ENCODE measurements around the gene RAB39B.

DNA sequence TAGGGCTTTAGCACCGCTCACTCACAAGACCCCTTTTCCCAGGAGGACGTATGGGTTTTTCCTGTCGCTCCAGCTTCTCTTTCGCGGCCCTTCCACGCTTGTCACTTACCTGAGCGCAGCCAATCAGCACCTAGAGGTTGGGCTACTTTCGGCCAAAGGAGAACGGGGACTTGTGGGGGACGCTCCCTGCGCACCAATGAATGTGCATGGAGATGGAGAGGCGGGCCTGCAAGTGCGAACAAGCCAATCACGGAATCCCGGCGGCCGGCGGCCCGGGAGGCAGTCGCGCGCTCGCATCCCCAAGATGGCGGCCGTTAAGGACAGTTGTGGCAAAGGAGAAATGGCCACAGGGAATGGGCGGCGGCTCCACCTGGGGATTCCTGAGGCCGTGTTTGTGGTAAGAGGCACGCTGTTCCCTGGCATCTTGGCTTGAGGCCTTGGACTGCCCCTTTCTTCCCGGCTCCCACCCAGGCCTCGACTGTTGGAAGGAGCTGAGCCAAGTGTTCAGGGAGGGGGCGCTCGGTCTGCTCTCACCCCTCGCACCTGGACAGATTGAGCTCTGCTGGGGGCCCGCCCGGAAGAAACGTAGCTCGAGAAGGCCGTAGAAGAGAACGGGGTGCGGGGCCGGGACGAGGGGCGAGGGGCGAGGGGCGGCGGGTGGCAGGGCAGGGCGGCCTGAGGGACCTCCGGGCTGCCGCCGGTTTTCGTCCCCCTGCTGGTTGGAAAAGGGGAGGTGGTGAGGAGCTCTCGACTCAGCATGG is 47.9 kb downstream of the RAB39B start, which contains the start of gene VBP1:
- TF ChIP-seq GATA2 (IDR thresholded peaks at IDR 0.05; ENCODE audit: low read depth, low read length) (no peak), GATA3 (IDR thresholded peaks at IDR 0.05; ENCODE audit: low read depth, low read length) (no peak)
